GM21717 (cell line): ENCODE data around the gene PPP1R26.
"Not testable (repeated sequence)": the region's sequence is repeated elsewhere in the genome, so short reads cannot be mapped to it uniquely, and the experiment has no call there.

Source experiments
- ATAC-seq: cut with Tn5 transposase; IDR thresholded peaks from one replicate; pipeline ENCODE4 v1.9.1; 2021; ENCODE audit warnings: mild to moderate bottlenecking, moderate library complexity; ENCODE audit not compliant: unreplicated experiment

PPP1R26 gene

DNA sequence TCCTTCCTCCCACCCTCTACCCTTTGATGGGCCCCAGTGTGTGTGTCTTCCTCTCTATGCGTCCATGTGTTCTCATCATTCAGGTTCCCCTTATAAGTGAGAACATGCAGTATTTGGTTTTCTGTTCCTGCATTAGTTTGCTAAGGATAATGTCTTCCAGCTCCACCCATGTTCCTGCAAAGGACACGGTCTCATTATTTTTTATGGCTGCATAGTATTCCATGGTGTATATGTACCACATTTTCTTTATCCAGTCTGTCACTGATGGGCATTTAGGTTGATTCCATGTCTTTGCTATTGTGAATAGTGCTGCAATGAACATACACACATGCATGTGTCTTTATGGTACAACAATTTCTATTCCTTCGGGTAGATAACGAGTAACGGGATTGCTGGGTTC is 21.1 kb upstream of the PPP1R26 start:
- not testable (repeated sequence) for ATAC-seq

DNA sequence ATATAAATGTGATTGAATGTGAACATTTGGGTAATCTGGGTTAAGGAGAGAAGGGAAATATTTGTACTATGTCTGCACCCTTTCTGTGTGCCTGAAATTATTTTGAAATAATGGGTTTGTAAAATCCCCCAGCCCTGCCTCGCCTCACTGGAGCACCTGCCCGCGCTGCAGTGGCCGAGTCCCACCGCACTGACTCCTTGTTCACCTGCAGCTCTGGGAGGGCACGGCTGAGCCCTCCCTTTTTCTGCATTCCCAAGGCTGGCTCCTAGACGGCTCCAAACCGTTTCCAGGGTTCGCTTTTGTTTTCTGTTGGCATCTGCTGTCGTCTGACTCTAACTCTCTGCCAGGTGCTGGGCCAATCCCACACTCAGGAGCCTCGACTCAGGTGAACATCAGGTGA is 17.6 kb upstream of the PPP1R26 start:
- ATAC-seq, result no peak

DNA sequence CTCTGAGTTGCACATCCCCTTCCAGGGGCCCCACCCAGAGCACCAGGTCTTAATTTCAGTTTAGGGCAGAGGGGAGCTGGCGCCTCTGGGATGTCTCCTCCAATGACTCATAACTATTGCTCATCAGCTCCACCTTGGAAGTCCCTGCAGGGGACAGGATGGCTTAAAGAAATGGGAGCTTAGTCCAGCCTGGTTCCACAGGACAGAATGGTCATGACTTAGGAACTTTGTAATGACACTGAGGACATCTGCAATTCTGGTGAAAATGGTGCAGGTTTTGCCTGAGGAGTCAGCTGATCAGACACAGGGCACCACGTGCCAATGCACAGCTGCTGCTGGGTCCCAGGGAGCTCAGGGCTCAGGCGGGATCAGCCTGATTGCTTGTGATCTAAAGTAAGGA is 16.4 kb upstream of the PPP1R26 start:
- ATAC-seq, result no peak

DNA sequence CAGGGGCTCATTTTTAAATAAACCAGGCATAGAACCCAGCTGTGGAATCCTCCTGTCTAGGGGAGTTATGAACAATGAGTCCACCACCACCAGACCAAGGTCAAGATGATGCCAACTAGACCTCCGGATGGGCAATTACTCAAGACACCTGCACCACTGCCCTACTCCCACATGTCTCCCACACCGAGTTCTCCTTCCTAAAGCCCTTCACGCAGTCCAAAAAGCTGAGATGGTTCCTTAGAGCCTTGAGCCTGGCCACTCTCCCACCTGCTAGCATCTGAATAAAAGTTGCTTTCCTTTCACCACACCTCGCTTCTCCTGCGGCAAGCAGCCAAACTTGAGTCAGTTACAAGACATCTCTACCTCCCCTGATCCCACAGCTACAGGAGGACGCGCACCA is 15.4 kb upstream of the PPP1R26 start:
- ATAC-seq, result no peak

DNA sequence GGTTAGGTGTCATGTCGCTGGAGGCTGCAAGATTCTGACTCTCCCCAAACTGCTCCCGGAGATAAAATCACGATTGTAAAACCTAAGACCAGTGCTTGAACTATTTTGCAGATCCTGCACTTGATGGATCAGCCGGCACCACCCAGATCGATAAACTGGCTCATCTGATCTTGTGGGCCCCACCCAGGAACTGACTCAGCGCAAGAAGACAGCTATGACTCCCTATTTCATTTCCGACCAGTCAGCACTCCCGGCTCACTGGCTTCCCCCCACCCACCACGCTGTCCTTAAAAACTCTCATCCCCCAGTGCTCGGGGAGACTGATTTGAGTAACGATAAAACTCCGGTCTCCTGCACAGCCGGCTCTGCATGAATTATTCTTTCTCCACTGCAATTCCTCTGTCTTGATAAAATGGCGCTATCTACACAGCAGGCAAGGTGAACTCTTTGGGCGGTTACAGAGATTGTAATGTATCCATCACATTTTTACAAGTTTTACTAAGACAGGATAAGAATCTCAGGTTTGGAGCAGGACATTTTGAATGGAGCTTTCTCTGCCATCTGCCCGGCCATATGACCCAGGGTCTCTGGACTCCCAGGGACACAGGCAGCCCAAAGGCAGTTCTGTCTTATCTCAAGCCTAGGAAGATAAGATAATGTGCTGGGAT is 10.6 kb upstream of the PPP1R26 start:
- ATAC-seq, result no peak

DNA sequence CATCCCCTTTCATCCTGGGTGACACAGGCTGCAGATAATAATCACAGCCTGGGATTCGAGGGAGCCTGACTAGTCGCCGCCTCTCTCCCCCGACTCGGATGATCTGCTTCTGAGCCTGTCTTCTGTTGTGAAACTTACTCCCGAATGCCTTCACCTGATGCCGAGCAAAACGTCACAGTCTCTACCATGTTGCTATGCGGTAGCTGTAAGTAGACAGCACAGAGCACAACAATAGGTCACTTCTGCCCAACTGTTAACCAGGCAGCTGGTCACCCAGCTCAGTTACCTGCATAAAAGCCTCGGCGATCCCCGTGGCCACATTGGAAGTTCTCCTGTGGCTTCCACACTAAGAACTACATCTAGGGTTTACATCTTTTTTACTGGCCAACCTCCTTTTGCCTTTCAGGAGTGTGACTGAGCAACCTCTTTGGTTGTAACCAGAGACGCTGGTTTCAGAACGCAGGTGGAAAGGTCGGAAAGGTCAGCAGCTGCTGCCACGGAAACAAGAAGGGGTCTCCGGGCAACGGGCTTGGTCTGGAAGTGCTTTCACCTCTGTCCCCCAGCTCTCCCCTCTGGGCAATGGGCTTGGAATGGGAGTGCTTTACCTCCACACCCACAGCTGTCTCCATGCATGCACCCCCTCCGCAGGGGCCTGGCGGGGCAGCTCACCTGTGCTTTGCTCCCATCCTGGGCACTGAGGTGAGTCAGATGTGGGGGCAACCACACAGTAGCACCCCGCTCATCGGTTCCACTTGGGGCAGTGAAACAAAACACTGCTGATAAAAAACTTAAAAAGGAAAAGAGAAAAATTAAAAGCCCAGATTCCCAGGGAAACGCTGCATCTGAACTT is 7.6 kb upstream of the PPP1R26 start:
- ATAC-seq, result no peak

DNA sequence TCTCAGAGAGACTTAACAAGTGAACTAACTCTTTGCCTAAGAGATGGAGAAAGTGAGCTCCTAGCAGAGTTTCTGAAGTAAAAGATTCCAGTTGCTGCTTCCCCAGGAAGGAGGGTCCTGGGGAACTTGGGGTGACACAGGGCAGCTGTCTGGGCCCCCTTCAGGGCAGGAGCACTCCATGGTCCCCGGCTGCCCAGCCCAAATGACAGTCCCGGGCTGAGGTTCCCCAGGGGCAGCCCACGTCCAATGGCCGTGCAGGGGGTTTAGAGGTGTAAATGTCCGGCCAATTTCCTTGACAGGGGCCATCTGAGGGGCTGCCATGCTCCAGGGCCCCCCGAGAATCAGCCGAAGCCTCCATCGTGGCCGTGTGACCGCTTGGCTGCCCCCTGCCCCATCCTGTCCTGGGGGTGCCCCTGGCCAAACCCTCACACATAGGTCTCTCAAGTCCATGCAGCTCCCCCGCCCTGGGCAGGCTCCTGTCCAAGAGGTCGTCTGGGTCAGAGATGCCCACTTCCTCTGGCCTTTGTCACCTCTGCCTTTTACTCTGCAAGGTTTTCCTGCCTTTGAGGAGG is 5.5 kb upstream of the PPP1R26 start:
- ATAC-seq, result no peak

DNA sequence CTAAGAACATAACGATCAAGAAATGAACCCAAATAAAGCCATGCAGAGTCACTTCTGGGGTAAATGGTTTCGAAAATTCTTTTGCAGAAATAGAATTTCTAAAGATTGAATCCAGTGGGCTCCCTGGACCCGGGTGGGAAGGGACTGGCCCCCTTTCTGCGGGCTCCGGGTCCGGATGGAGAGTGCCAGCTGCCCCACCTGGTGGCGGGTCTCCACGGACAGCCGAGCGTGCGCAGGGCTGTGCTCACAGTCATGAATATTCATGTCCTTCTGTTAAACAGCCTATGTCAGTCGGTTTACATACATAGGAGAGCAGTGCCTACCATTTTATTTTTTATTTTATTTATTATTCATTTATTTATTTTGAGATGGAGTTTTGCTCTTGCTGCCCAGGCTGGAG is 4.7 kb upstream of the PPP1R26 start:
- ATAC-seq, result no peak

DNA sequence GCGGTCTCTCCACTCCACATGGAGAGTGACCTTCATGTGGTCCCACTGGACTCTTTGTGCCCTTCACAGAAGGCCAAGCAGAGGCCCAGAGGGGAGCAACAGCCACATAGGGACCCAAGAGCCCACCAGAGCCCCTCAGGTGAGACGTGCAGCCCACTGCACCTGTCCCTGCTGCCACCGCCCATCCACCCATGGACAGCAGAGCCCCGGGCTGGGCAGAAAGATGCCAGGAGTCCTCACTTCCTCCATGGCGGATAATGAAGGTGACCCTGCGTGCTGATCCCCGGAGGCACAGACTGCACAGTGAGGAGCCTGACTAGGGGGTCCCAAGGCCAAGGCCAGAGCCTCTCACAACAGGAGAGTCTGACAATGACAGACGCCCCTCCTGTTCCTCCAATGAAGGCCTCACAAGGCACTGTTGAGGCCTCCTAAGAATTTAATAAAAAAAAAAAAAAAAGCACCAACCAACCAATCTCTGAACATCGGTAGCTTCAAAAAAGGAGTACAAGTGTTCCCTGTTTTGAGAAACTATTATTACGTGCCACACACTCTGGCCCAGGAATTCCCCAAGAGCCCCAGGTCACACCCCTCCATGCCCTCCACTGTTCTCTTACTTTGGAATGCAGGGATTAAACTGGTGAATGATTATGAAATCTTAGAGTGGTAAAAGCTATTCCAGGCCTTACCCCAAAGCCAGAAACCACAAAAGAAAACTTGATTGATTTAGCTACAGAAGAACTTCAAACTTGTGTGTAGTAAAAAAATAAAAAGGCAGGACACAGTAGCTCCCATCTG is 2.8 kb upstream of the PPP1R26 start:
- no peak for ATAC-seq

DNA sequence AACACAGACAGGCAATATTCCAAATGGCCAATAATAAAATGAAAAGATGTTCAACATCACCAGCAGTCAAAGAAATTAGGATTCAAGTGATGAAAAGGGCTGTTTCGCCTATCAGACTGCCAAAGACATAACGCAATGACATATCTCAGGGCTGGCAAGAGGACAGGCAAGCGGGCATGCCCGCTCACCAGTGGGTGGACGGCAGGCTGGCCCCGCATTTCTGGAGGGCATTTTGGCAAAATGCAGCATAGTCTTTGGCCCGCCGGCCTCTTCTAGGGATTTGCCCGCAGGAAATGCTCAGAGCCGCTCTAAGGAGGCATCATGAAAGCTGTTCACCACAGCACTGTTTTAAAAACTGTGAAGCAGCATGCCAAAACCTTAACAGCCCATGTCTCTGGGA is 1.4 kb upstream of the PPP1R26 start:
- ATAC-seq, result no peak

DNA sequence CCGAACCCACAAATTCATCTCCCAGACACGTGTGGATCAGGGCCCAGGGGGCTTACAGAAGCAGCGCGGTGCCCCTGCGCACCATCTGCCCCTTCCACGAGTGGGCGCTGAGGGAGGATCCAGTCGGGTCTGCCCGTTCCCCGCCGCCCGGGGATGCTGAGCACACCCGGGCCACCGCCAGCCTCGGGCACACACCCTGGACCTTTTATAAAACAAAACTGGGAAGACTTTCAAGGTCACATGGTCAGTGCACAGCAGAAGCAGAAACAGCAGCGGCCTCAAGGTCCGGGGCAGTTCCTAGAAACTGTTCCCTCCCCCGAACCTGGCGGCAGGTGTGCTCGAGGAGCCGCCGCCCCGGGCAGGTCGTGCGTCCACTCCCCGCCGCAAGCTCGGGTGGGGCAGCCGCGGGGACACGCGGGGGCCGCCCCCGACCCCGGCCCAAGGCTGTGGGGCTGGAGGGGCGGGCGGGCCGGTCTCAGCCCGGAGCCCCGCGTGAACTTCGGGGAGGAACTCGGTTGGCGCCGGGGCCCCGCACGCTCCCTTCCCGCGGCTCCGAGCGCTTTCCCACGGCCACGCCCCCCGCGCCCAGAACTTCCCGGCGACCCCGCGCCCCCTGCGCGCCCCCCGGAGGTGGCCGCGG is 633 bp upstream of the PPP1R26 start:
- no peak for ATAC-seq

DNA sequence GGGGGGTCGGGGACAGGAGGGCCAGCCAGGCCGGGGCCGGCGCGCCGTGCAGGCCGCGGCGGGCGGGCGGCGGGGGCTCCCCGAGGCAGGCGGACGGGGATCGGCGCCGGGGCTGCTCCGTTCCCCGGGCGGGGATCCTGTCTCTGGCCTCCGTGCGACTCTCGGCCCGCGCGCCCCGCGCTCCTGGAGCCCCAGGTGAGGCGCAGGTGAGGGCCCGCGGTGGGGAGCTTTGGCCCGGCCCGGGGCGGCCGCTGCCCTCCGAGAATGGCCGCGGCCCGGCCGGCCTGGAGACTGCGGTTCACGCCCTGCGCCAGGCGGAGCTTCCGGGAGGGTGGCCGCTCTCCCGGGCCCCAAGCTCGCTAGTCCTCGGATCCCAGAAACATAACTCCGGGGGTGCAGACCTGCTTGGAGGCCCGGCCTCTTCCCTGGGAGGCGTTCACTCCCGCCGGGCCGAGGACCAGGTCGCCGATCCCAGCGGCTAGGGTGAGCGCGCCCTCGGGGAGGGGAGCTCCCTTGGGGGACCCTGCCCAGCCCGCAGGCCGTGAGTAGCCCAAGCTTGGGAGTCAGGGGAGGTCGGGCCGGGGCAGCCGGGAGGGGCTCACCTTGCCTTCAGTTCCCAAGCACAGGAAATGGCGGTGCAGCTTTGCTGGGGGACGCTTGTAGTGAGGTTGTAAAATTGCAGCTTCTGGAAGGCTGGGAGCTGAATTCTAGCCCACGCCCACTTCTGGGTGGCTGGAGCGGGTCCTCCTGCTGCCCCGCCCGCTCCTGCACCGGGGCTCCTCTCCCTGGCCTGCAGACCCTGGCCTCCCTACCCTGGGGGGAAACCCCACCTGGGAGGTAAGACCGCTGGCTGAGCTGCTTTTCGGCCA is 723 bp downstream of the PPP1R26 start:
- ATAC-seq, result no peak

DNA sequence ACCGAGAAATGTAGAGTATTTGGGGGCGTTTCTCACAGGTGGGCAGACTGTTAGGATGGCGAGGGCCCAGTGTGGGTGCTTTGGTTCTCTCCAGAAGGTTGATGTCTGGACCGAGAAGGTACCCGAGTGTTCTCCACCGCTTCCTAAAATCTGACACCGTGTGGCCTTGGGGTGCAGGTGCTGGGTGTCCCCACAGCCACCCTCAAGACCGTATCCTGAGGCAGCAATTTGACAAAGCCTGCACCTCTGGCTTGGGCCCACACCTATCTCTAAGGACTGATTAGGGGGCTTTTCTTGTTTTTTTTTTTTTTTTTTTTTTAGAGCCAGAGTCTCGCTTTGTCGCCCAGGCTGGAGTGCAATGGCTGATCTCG is 1.3 kb downstream of the PPP1R26 start:
- ATAC-seq, result no peak

DNA sequence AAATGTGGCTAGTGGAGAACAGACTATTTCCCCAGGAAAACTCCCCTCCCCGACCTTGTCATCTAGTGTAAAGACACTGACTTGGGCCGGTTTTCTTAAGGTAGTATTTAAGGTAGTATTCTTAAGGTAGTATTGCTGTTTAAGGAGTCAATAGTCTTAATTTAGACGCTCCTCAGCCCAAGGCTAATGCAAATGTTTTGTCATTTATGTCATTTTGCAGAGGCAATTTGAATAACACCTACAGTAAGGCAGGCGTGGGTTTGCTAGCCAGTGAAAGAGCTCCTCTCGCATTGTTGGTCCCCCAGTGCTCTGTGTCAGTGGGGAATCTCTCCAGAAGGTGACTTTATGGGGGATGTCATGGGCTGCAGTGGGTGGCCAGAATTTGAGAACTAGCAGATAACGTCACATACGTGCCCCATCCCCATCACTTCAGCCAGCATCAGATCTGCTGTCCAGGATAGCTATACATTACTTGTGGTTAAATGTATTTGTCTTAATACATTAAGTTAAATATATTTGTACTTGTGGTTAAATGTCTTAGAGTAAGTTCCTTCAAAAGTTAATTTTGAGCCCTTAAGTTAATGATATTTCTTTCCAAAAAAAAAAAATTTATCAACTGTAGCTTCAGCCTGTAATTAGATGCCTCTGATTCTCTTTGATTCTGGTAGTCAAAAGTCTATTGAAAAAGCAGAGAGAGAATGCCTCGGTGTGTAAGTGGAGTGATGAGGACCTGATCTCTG is 2.6 kb downstream of the PPP1R26 start:
- no peak for ATAC-seq

DNA sequence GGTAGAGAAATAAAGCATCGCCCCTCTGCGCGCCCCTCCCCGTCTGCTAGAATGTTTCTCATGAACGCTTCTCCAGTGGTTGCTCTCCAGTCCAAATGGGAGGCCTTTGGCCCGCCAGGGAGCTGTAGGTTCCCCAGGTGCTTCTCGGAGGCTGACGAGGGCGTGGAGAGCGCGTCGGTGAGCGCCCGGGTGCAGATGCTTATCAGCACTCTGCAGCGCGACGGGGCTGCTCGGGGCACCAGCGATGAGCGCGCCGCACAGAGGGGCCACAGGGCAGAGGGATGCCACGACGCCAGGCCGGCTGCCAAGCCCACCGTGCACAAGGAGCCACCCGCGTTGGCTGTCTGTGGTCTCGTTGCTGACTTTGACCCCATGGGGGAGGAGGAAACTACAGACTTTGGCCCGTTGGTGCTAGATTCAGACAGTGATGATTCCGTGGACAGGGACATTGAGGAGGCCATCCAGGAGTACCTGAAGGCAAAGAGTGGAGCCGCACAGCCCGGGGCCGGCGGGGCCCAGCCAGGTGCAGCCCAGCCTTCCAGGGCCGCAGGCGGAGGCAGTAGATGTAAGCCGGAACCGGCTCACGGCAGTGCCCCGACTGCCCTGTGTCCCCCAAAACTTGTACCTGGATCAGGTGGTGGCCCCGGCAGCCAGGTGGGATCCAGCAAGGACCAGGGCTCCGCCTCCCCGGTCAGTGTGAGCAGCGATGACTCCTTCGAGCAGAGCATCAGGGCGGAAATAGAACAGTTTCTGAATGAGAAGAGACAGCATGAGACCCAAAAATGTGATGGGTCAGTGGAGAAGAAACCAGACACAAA is 5.1 kb downstream of the PPP1R26 start:
- no peak for ATAC-seq

DNA sequence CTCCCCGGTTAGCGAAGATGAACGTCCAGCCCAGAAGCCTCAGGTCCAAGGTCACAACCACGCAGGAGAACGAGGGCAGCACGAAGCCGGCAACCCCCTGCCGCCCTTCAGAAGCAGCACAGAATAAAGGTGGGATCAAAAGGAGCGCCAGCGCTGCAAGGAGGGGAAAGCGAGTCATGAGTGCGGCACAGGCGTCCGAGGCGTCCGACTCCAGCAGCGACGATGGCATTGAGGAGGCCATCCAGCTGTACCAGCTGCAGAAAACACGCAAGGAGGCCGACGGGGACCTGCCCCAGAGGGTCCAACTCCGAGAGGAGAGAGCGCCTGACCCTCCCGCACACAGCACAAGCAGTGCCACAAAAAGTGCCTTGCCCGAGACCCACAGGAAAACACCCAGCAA is 5.8 kb downstream of the PPP1R26 start:
- ATAC-seq, result no peak

DNA sequence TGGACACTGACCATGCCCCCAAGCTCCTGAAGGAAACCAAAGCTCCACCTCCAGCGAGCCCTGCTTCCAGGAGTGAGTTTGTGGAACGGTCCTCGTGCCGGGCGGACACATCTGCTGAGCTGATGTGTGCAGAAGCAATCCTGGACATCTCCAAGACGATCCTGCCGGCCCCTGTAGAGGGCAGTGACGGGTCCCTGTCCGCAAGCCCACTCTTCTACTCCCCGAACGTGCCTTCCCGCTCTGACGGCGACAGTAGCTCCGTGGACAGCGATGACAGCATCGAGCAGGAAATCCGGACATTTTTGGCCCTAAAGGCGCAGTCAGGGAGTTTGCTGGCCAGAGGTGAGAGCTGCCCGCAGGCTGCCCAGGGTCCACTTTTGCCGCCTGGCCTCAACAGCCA is 6.2 kb downstream of the PPP1R26 start:
- ATAC-seq, result no peak

DNA sequence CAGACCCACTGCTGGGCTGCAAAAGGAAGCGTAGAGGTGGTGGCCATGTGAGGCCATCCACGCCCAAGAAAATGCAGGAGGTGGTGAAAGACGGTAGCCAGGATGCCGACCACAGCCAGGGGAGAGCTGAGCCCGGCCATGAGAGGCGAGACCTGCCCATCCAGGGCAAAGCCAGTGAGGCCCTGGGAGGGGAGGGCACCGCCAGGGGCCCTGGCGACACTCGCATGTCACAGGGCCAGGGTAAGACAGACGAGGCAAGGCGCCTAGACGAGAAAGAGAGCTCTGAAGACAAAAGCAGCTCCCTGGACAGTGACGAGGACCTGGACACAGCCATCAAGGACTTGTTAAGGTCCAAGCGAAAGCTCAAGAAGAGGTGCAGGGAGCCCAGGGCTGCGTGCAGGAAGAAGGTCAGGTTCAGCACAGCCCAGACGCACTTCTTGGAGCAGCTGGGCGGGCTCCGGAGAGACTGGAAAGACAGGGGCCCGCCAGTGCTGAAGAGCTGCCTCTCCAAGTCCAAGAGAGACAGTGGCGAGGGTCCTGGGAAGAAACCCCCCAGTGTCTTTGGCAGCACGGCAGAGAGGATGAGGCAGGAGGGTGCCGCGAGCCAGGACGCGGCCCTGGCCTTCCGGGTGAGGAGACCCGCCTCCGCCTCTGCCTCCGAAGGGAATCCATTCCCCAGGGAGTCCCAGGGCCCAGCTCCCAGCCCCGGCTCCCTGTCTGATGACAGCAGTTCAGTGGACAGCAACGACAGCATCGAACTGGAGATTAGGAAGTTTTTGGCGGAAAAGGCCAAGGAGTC is 6.9 kb downstream of the PPP1R26 start:
- ATAC-seq, result no peak
